ENCODE data around the gene ADAMTS3.

The ADAMTS3 gene

DNA sequence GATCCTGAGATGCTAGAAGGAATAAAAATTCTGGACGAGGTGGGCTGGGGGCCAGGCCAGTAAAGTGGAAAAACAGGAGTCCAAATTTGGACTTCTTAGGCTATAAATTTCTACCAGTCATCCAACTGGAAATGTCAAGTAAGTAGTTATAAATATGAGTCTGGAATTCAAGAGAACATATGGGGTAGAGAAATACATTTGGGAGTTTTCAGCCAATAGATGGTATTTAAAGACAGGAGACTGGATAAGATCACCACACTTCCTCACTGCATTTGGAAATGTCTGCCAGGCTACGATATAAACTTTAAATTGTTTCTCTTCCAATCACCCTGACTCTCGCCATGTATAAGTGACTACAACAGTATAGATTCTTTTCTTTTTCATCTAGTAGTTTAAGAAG, 294.8 kb downstream of the ADAMTS3 start:
- no peak for DNase-seq

DNA sequence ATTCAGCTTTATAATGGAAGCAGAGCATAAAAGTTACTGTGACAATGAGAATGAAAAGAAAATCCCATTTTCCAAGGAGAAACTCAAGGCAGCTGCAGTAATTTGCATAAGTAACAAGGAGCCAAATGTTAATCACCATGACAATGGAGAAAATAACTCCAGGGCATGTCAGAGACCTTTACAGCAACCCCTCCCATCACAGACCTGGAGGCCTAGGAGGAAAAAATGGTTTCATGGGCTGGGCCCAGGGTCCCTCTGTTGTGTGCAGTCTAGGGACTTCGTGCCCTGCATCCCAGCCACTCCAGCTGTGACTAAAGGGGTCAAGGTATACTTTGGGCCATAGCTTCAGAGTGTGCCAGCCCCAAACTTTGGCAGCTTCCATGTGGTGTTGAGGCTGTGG, 313.8 kb downstream of the ADAMTS3 start:
- DNase-seq, result no peak

DNA sequence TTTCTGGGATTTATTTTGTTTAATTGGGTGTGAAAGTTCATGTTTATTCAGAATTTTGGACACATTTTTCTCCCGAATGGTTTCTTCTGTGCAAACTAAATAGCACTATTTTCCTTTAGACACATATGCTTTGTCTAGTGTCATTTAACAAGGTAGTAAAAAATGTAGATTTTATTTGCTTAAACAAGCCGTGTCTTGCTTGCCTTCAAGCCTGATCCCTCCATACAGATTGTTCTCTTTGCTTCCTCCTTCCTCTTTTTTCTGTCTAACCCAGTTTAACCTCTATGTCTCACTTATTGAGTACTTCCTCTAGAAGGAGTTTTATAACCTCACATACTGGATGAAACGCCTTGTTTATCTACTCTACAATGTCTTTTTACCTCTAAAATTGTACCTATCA, 325.4 kb downstream of the ADAMTS3 start:
- peak; percentile 89 for DNase-seq

GRCh38 chr4:72239487-72240116, 329.4 kb downstream of the ADAMTS3 start:
- no peak for DNase-seq

All from DMS153 (cell line).